ENCODE results near the gene CNIH3. TPM values are rescaled to one million over a fixed set of nuclear protein-coding genes. Genes with fewer than 3 reads are reported as not detected.

CNIH3 gene
- total RNA-seq, 1 experiment from 2014 or later, result 4.2 TPM

DNA sequence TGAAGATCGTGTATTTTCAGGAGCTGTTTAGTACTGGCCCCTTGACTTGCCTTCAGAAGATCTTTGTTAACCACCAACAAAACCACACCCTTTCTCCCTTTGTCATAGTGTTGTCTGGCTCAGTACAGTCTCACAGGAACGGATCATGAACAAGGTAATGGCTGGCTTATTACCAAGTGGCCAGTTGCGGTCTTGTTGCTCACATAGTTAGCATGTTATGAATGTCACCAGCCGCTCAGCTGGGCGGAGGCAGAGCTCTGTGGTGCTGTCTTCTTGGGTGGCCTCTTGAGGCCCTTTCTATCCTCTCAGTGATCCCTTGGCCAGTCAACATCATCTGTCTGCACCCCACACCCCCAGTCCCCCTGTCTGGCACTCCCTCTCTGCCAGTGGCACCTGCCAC is 21.4 kb downstream of the CNIH3 start:
- no peaks in the 10 kb centered on the region for H3K79me2 ChIP-seq (ENCODE audit: insufficient read depth, low read length)
- WGBS (ENCODE audit: extremely low coverage, insufficient read length, low lambda C conversion rate), result no CpG with 5 or more reads among the region's 5 CpGs
- no peak overlapping the region for H4K8ac ChIP-seq (replicated peaks; ENCODE audit: insufficient read length, low read depth, low read length)
- H2BK12ac ChIP-seq (ENCODE audit: insufficient read length, low read depth, low read length), result no peak overlapping the region
- no peak overlapping the region for H3K23ac ChIP-seq (ENCODE audit: insufficient read length, low read depth, low read length)
- Mint-ChIP-seq H3K36me3 (ENCODE audit: insufficient read depth in 1 of 3, low read depth in 3 of 3) (no peaks in the 10 kb centered on the region), H3K4me3 (no peak overlapping the region), H3K27me3 (ENCODE audit: low read depth) (peaks cover 5% of the 10 kb centered on the region; the same call in 1 of the 2 replicates), H3K4me1 (peaks cover 34 to 42% of the 10 kb centered on the region in 2 experiments), H3K27ac (no peak overlapping the region), H3K9me3 (no peaks in the 10 kb centered on the region)
- H2AFZ ChIP-seq (ENCODE audit: low read length), result no peak overlapping the region
- no peaks in the 10 kb centered on the region for H3K27me3 ChIP-seq (ENCODE audit: insufficient read depth, low read length)
- no peak overlapping the region for H3K18ac ChIP-seq (ENCODE audit: insufficient read length, low read depth, low read length)
- no peak overlapping the region for H3T11ph ChIP-seq (ENCODE audit: low read length)
- H3K56ac ChIP-seq (ENCODE audit: insufficient read length, low read depth, low read length), result no peak overlapping the region
- no peak overlapping the region for H2BK5ac ChIP-seq (ENCODE audit: insufficient read length, low read length)
- H3K4ac ChIP-seq (ENCODE audit: low read depth, low read length), result no peak overlapping the region
- H2BK20ac ChIP-seq (ENCODE audit: low read depth, low read length, poor library complexity, severe bottlenecking), result no peak overlapping the region
- TF ChIP-seq, protein P1, sequence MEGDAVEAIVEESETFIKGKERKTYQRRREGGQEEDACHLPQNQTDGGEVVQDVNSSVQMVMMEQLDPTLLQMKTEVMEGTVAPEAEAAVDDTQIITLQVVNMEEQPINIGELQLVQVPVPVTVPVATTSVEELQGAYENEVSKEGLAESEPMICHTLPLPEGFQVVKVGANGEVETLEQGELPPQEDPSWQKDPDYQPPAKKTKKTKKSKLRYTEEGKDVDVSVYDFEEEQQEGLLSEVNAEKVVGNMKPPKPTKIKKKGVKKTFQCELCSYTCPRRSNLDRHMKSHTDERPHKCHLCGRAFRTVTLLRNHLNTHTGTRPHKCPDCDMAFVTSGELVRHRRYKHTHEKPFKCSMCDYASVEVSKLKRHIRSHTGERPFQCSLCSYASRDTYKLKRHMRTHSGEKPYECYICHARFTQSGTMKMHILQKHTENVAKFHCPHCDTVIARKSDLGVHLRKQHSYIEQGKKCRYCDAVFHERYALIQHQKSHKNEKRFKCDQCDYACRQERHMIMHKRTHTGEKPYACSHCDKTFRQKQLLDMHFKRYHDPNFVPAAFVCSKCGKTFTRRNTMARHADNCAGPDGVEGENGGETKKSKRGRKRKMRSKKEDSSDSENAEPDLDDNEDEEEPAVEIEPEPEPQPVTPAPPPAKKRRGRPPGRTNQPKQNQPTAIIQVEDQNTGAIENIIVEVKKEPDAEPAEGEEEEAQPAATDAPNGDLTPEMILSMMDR (conservative IDR thresholded peaks at IDR 0.05), result no peak
- H2BK15ac ChIP-seq (ENCODE audit: low read depth, low read length), result no peak overlapping the region
- DNase-seq, result no peak
- no peaks in the 10 kb centered on the region for H3K9me3 ChIP-seq (ENCODE audit: control insufficient read depth, low read depth, low read length)
- no peak overlapping the region for H2BK120ac ChIP-seq (ENCODE audit: low read depth, low read length, poor library complexity, severe bottlenecking)
- H3K4me2 ChIP-seq (ENCODE audit: insufficient read depth, insufficient read length, low read length), result no peak overlapping the region
- H3K79me1 ChIP-seq (ENCODE audit: insufficient read depth, low read depth, low read length, poor library complexity, severe bottlenecking), result no peaks in the 10 kb centered on the region
- H3K9ac ChIP-seq (ENCODE audit: extremely low read depth, insufficient read length, low read length), result no peak overlapping the region
- H3K27ac ChIP-seq (ENCODE audit: insufficient read length, low read depth, low read length), result no peak overlapping the region
- H3K4me1 ChIP-seq (ENCODE audit: insufficient read depth, low read length), result peaks cover 3% of the 10 kb centered on the region; the same call in 1 of the 2 replicates
- H3K23me2 ChIP-seq (ENCODE audit: insufficient read length, low read depth, low read length, poor library complexity, severe bottlenecking), result no peaks in the 10 kb centered on the region
- no peaks in the 10 kb centered on the region for H4K20me1 ChIP-seq (ENCODE audit: control insufficient read depth, insufficient read depth, insufficient read length)
- H2AK5ac ChIP-seq (ENCODE audit: insufficient read length, low read length), result no peak overlapping the region
- H4K91ac ChIP-seq (ENCODE audit: insufficient read length, low read depth, low read length), result no peak overlapping the region
- H3K14ac ChIP-seq (ENCODE audit: insufficient read depth, low read length), result no peak overlapping the region
- no peak overlapping the region for H4K5ac ChIP-seq (ENCODE audit: insufficient read length, low read depth, low read length)
